ENCODE data around the gene MYO15B.

- TF ChIP-seq CTCF (conservative IDR thresholded peaks at IDR 0.05; ENCODE audit: low read depth, low read length) (no peak), POLR2A (IDR thresholded peaks at IDR 0.05; ENCODE audit: low read depth, low read length) (no peak), NFE2L2 (IDR thresholded peaks at IDR 0.05; ENCODE audit: low read depth, low read length) (no peak), MAFK (IDR thresholded peaks at IDR 0.05; ENCODE audit: low read depth, low read length) (no peak), RAD21 (IDR thresholded peaks at IDR 0.05; ENCODE audit: low read length) (no peak), RCOR1 (IDR thresholded peaks at IDR 0.05; ENCODE audit: insufficient replicate concordance, low read length) (no peak), SMC3 (IDR thresholded peaks at IDR 0.05; ENCODE audit: low read depth, low read length) (no peak)
Observed at GRCh38 chr17:75636381-75637142, 49.0 kb downstream of the MYO15B start.

Measured in IMR-90 (cell line).